H1 (cell line): ENCODE measurements around the gene AHSG.

ENCODE experiments used
- CTCF ChIP-seq, 3 experiments: IDR thresholded peaks; 1 replicate in 2 of 3; 2 replicates in 1 of 3; pipeline versions ENCODE4 v1.5.1 to v1.6.1; 2011; ENCODE audit warnings: low read length in 3 of 3, mild to moderate bottlenecking in 3 of 3, inconsistent platforms in 2 of 3, low read depth in 1 of 3, moderate library complexity in 1 of 3; ENCODE audit not compliant: insufficient read depth in 1 of 3; ENCODE audit errors: control extremely low read depth in 1 of 3
- EGR1 ChIP-seq: IDR thresholded peaks from 2 replicates; pipeline ENCODE4 v1.6.1; 2011; ENCODE audit warnings: low read depth, low read length, borderline replicate concordance
- HDAC2 ChIP-seq, 2 experiments: fragments of 300-600 bp in 1 of 2; sonication (generic) in 1 of 2; IDR thresholded peaks; 2 replicates each; pipeline ENCODE4 v1.6.1; 2011 to 2012; ENCODE audit warnings: low read depth in 2 of 2, low read length in 2 of 2, mild to moderate bottlenecking in 2 of 2, moderate library complexity in 2 of 2, borderline replicate concordance in 1 of 2, inconsistent platforms in 1 of 2
- POLR2AphosphoS5 ChIP-seq: IDR thresholded peaks from 2 replicates; pipeline ENCODE4 v1.6.1; 2011; ENCODE audit warnings: low read depth, low read length
- RNF2 ChIP-seq: fragments of 200-900, 300-1000 bp; sonication (generic); IDR thresholded peaks from 2 replicates; pipeline ENCODE4 v1.7.1; 2016; ENCODE audit warnings: borderline replicate concordance, low read depth, mild to moderate bottlenecking, antibody characterized with exemption, low read length; ENCODE audit not compliant: poor library complexity, severe bottlenecking; ENCODE audit errors: missing control alignments

DNA sequence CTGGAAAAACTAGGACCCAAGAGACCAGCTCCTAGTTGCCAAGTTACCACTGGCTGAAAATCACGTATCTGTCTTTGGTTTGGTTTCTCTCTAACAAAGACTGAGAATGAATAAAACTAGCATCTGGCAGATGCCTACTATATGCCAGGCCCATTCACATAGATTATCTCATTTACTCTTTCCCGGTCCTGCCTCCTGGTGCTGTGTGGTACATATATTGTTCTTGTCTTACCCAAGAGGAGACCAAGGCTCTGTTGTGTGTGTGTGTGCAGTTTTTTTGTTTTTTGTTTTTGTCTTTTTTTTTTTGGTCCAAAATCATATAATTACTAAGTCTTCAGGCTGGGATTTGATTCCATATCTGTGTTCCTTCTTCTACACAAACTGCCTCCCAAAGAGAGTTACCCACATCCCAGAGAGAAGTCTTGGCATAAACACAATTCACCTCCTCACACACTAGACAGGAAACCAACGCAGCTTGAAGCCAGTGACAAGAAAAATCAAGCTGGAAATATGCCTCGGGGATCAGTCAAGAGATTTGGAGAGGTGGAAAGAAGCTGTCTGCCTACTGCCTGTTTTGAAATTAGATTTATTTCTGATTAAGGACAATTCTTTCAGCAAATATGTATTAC is 891 bp downstream of the AHSG start:
- TF ChIP-seq HDAC2 (IDR thresholded peaks at IDR 0.05; ENCODE audit: borderline replicate concordance in 1 of 2, low read depth in 2 of 2, low read length in 2 of 2) (no peak), POLR2AphosphoS5 (no peak), RNF2 (no peak), CTCF (IDR thresholded peaks at IDR 0.05; ENCODE audit: control extremely low read depth in 1 of 3, insufficient read depth in 1 of 3, low read depth in 1 of 3, low read length in 3 of 3) (no peak), EGR1 (no peak)
